Dedifferentiated amniotic fluid mesenchymal stem cell (primary cell): Measurements from ENCODE around the gene CXCR5.

Experiments
- DNase-seq: peaks from one replicate; pipeline ENCODE4 v3.0.0-alpha.2; 2016; ENCODE audit errors: extremely low spot score

The CXCR5 gene

DNA sequence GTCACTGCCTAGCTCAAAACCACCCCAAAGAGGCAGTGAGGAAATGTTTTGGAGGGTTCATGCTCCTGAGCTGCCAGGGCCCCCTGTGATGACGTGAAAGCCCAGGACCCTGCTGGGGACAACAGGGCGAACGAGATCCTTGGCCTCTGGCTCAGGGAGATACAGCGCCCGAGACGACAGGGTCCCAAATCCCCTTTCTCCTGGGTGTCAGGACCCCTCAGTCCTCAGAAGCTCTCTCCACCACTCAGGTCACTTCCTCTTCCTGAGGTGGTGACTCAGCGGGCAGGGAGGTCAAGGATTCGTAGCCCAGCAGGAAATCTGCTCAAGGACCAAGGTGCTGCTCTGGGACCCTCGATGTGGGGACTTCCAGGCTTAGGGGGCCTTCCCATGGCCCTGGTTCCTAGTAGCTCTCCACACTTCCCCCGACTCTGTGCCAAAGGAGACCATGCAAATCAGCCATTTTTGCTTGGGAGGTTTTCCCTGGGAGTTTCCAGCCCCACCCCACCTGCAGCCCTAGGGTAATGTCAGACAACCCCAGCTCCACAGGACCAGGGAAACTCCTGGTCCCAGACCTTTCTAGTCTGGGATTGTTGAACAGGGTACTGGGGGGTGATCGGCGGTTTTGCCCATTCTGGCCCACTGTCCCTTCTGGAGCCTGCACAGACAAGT is 29.2 kb downstream of the CXCR5 start:
- no peak for DNase-seq

DNA sequence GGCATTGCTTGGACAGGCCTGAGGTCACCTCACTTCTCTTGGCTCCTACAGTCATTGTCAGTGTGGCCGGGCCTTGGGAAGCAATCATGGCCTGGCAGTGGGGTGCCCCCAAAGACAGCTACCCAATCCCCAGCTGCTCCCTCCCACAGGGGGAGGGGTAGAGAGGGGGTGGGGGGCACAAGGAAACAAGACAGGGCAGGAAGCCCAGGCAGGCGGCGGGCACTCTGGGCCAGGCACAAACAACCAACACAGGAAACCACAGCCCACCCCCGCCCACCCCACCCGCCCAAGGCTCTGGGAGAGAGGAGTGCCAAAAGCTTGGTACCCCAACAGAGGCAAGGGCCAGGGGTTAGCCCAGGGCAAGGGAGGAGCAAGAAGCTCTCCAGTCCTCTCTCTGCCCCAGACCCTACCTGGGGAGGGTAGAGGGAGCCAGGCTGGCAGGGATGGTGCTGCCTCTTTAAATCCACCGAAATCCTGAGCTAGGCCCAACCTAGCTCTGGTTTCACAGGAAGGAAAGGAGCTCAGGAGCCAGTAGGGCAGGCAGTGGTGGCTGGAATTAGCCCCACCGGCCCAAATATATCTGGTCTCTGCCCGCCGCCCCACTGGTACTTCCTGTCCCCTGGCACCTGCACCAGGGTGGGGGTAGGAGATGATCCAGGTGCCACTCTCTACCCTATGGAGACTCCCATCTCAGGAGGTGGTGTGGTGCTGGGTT is 29.9 kb downstream of the CXCR5 start:
- no peak for DNase-seq

DNA sequence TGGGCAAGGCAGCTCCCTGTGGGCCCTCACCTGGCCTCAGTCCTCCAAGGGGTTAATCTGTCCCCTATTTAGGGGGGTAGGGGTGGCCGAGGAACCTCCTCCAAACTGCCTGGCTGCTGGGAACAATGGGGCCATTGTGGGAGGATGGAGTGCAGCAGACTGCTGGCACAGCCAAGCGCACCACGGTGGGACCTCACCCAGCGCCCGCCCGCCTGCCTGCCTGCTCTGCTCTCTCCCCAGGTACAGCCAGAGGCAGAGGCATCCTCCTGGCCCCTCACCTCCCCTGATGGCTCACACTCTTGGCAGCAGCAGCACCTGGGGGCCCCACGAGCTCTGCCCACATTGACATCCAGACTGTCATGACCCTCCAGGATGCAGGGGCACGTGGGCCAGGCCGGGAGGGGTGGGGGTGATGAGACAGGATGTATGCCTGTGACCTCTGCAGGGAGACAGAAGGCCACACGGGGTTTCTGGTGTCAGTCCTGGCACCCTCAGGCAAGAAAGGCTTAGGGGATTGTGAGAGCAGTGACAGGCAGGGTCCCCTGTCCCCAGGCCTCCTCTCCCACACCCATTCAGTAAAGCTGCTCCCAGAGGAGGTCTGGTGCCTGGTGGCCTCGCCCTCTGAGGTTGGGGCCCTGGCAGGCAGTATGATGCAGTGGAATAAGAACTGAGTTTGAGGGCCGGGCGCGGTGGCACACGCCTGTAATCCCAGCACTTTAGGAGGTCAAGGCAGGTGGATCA is 30.7 kb downstream of the CXCR5 start:
- no peak for DNase-seq

GRCh38 chr11:118914987-118915386 is 31.3 kb downstream of the CXCR5 start:
- no peak for DNase-seq

- no peak for DNase-seq
These were observed 31.7 kb downstream of the CXCR5 start for GRCh38 chr11:118915396-118915795.

DNA sequence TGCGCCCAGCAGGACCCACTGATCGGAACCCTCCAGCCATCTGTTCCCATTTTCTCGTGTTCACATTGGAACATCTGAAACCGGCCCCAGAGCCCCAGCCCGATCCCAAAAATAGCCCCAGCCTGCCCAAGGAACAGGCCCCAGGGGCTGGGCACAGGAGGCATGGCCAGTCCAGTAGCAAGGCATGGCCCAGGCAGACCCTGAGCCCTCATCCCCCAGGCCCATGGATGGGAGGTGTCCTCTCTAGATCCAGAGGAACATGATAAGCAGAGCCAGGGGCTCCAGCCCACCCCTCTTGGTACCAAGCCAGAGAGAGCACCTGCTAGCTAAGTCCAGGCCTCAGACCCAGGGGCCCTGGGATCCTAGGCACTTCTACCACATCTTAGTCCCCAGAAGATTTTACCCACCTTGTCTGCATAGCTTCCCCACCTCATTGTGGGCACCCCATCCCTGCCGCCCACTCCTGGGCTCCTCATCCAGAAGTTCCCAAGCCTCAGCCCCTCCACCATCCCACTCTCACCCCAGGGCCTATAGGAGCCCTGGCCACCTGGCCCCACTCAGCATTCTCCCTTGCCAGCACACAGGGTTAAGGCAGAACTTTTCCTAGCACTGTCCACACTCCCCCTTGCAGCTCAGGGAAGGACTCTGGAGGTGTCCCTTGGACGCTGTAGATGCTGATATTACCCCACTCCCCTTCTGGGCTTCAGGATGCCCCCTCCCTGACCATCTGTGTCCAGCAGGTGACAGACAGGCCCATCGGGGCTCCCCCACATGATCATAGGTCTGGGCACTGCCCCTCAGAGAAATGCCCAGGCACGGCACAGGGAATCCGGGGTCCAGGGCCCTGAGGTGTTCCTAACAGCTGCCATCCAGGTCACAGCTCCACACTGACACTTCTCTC is 32.5 kb downstream of the CXCR5 start:
- no peak for DNase-seq

DNA sequence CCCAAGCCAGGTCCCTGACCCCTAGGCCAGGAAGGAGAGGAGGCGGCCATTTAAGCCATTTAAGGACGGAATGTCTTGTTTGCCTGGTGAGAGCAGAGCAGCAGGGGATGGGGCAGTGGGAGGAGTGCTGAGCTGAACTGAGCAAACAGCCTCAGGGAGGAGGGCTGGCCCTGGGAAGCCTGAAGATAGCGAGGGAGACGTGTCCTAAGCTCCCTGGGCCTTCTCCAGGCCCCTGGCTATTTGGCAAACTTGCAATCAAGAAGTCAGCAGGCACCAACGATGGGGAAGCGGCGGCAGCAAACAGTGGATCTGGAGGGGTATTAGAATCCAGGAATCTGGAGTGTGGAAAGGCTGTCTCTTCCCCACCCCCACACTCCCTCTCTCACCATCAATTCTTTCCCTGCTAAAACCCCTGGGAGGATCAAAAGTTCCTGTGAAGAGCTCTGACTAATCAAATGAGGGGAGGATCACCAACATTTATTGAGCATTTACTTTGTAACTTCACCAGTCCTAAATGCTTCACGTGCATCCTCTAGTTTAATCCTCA is 33.2 kb downstream of the CXCR5 start:
- DNase-seq, result peak; percentile 69

GRCh38 chr11:118917481-118918127 is 33.9 kb downstream of the CXCR5 start:
- DNase-seq, result peak; percentile 80

- DNase-seq, result peak; percentile 90
These were observed 34.5 kb downstream of the CXCR5 start for GRCh38 chr11:118918128-118918685.

GRCh38 chr11:118918686-118919280 is 35.1 kb downstream of the CXCR5 start:
- no peak for DNase-seq

- peak; percentile 65 for DNase-seq
These were observed 37.6 kb downstream of the CXCR5 start for GRCh38 chr11:118921121-118921928.

GRCh38 chr11:118921929-118922744 is 38.4 kb downstream of the CXCR5 start:
- no peak for DNase-seq

- no peak for DNase-seq
These were observed 39.3 kb downstream of the CXCR5 start for GRCh38 chr11:118922745-118923627.

- DNase-seq, result no peak
These were observed 40.3 kb downstream of the CXCR5 start for GRCh38 chr11:118923721-118924587.

DNA sequence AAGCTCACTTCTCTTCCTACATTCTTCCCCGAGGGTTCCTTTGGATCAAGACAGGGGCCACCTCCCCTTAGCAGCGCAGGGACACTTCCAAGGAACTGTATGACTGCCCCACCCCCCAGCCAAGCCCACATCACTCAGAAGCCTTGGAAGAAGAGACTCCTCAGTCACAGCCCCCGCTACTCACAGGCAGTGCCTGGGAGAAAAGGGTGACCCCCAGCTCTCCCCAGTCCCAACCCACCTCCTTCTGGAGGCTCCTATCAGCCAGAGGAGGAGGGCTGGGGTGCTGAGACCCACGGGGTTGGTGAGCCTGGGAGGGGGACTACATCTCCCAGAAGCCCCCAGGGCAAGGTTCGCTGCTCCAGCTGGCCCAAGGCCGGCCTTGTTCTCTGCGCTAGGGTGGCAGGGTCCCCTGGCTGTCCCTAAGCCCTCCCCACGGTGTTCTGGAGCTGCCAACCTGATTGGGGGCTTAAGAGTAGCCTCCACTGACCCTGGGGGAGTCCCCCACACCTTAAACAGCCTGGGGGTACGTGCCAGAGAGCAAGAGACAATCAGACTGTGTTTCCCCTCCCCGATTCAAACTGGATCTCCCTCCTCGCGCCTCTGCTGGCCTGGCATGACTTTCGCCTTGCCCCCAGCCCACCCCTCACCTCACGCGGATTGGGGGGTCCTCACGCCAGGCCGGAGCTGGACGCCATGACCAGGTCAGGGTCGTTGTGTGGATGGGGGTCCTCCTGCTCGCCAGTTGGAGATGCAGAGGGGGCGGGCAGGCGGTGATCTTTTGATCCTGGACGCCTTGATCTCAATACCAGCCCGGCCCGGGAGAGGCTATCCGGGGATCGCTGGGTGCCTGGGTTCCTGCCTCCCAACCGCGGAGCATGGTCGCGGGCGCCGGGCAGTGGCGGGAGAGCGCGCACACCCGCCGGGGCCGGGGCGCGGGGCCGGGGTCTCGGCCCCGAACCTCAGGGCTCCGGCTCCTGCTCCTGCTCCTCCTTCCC is 41.2 kb downstream of the CXCR5 start:
- no peak for DNase-seq
